Left hindlimb (tissue), 1 donor: Measurements from ENCODE around the gene CACNA1B.
"Not testable (repeated sequence)": the region's sequence is repeated elsewhere in the genome, so short reads cannot be mapped to it uniquely, and the experiment has no call there.

Source experiments
- DNase-seq: peaks from one replicate; pipeline ENCODE4 v3.0.0-alpha.2; 2018

Gene CACNA1B

DNA sequence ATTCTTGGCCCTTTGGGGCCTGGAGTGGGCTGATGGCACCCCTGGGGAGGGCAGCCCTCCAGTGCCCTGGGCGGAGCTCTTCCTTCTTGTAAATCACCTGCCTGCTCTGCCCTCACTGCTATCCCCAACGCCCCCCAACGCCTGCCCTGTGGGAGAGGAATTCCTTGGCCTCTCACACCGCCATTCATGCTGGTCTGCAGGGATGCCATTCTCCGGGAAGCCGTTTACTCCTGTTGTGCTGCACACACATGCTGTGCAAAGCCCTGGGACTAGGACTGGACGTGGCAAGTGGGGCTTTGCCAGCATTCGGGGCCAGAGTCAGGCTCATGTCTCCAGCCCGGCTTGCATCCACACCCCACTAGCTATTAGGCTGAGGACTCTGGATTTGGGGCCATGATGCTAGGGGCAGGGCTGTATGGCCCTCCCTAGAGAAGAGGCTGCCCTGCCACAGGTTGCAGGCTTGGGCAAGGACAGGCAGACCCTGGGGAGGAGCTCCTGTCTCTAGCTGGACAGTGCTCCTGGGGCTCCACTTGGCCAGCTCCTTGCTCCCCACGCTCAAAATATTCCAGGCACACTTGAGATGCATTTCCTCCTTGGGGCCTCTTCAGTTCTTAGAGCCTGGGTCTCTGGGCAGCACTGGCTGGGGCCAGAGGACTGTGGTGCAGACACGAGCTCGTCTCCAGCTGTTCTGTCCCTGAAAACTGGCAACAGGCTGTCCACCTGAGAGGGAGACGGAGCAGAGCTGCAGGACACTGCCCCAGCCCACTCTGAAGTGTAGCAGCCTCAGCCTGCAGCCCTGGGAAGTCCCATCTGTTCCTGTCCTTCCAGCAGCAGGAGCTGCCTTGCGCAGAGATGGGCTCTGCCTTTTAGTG is 226.9 kb downstream of the CACNA1B start:
- no peak for DNase-seq

DNA sequence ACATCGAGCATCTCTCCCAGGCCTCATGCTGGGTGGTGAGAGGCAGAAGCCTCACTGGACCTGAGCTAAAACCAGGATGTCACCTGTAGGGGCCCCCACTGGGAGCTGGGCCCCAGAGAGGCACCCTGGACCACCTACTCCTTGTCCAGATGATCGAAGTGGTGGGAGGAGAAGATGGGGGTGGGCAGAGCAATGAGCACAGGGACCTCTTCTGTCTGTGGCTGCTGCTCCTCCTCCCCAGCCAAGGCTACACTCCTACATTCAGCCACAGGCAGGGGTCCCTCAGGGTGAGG is 227.5 kb downstream of the CACNA1B start:
- no peak for DNase-seq

DNA sequence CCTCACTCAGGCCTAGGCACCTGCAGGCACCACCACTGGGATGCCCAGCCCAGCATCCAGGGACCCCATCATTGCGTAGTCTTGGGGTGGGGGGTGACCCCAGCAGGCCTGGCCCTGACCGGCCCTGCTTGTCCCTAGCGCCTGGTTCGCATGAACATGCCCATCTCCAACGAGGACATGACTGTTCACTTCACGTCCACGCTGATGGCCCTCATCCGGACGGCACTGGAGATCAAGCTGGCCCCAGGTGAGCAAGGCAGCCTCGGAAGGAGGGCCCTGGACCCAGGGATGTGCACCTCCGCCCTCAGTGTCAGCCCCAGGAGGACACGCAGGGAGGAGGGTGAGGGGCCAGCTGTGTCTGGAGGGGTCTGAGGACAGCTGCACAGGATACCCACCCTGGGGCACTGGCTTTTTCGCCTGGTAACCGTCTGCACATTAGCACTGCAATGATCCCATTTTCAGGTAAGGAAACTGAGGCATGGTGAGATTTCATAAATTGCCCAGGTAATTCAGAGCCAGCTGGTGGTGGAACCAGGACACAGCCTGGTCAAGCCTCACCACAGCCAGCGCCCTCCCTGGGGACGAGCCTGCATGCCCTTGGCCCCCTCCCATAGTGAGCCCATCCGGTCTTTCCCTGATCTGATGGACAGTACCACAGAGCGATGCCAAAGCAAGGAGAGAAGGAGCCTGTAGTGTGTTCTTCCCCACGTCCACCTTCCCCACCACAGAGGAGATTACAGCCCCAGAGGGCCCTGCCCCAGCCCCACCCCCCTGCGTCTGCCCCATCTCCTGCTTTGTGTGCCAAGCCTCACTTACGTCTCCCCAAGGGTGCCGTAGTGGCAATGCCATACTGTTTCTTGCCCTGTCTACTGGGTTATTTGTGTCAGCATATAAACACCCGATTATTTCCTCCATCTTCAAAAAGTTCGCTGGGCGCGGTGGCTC is 228.3 kb downstream of the CACNA1B start:
- no peak for DNase-seq

DNA sequence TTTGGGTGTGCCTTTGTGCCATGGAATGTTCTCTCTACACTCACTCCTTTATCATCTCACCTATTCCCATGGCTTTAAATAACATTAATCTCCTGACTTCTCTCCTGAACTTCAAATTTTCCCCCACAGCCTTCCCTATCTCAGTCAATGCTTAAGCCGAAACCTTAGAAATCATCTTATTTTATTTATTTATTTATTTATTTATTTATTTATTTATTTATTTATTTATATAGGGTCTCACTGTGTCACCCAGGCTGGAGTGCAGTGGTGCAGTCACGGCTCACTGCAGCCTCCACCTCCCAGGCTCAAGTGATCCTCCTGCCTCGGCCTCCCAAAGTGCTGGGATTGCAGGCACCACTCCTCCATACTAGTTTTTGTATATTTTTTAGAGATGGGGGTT is 229.5 kb downstream of the CACNA1B start:
- not testable (repeated sequence) for DNase-seq

DNA sequence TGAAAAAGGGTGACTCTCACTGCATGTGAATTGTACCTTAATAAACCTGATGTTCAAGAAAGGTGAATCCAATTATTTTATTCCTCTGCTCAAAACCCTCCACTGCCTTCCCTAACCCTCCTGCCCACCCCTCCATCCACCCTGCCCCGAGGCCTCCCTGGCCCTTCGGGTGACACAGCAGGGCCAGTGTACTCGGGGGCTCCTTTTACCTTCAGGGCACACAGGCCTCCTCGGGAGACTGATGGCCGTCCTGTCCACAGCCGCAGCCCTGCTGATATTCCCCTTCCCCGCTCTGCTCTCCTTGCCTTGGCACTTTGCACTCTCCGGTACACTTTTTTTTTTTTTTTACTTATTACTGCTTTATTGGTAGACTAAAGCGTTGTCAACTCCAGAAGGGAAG is 234.0 kb downstream of the CACNA1B start:
- DNase-seq, result no peak

DNA sequence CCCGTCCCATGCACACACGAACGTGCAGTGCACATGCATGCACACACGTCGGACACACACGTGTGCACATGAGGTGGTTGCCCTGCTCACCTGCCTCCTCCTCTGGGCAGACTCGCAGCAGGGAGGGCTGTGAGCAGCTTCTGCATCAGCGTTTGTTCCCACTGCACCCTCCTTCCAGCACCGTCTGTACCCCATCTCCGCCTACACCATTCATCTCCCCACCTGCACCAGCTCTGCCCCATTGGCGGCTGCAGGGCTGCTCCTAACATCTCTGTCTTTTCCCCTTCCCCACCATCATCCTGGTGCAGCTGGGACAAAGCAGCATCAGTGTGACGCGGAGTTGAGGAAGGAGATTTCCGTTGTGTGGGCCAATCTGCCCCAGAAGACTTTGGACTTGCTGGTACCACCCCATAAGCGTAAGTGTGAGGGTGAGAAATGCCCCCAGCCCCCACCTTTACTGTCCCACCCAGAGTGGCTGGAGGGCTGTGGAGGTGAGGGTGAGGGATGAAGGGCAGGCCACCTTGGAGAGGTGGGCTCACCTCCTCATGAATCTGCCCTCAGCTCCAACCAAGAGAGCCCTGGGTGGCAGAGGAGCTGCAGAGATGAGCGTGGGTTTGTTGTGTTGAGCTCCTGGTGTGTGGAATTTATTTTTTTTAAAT is 234.6 kb downstream of the CACNA1B start:
- no peak for DNase-seq

DNA sequence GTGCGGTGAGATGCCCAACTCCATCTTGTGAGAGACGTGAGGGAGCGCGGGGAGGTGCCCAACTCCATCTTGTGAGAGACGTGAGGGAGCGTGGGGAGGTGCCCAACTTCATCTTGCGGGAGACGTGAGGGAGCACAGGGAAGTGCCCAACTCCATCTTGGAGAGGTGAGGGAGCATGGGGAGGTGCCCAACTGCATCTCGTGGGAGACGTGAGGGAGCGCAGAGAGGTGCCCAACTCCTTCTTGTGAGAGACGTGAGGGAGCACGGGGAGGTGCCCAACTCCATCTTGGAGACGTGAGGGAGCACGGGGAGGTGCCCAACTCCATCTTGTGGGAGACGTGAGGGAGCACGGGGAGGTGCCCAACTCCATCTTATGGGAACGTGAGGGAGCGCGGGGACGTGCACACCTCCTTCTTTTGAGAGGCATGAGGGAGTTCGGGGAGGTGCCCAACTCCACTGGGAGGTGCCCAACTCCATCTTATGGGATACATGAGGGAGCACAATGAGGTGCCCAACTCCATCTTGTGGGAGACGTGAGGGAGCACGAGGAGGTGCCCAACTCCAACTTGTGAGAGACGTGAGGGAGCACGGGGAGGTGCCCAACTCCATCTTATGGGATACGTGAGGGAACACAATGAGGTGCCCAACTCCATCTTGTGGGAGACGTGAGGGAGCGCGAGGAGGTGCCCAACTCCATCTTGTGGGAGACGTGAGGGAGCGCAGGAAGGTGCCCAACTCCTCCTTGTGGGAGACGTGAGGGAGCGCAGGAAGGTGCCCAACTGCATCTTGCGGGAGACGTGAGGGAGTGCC is 235.4 kb downstream of the CACNA1B start:
- no peak for DNase-seq

DNA sequence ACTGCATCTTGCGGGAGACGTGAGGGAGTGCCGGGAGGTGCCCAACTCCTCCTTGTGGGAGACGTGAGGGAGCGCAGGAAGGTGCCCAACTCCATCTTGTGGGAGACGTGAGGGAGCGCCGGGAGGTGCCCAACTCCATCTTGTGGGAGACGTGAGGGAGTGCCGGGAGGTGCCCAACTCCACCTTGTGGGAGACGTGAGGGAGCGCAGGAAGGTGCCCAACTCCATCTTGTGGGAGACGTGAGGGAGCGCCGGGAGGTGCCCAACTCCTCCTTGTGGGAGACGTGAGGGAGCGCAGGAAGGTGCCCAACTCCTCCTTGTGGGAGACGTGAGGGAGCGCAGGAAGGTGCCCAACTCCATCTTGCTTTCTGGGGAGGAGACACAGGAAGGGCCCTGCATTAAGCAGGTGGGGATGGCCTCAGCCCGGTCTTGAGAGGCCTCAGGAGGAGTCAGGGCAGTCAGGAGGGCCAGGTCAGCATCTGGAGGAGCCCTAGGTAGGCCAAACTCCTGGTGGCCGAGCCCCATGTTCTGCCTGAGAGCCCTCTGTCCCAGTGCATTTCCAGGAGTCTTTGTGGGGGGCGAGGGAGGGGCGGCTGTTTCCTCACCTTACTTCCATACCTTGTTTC is 236.2 kb downstream of the CACNA1B start:
- not testable (repeated sequence) for DNase-seq

DNA sequence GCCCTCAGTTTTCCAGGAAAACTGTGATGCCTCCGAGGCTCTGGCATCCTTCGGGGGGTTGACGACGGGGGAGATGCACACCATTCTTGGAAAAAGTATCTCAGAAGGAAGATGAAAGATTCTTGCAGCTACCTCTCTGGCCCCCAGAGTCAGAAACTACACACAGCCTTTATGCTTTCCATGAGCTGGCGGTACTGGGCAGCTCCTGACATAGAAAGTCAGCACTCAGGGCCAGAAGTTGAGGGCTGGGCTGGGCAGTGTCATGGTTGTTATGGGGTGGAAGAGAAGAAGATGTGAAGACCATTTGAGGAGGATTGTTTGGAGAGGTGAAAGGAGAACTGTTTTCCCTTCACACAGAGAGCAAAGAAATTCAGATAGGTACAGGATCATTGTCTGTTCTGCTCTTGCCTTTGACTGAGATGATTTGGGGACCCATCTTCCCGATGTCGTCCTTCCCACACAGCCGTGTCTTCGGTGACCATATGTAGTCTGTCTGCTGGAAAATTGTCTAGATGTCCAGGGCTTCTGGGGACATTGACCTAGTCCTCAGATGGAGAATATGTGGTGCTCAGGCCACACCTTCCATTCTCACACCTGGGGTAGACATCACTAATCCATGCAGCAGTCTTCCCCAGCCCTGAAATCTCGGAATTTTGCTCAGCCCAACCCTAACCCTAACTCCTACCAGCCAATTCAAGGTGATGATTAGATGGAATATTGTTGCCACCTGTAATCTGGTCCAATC is 237.1 kb downstream of the CACNA1B start:
- no peak for DNase-seq

DNA sequence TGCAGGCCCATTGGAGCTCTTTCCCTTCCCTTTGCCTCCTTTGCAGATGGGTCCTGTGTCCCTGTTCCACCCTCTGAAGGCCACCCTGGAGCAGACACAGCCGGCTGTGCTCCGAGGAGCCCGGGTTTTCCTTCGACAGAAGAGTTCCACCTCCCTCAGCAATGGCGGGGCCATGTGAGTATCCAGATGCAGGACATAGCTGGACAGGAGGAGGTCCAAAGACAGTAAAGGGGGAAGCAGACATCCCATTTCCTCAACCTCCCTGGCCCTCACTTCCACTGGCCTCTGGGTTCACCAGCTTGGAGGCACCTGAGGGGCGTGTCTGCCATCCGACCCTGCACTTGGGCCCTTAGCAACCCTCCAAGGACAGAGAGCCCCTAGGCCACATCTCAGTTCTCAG is 237.9 kb downstream of the CACNA1B start:
- DNase-seq, result no peak

DNA sequence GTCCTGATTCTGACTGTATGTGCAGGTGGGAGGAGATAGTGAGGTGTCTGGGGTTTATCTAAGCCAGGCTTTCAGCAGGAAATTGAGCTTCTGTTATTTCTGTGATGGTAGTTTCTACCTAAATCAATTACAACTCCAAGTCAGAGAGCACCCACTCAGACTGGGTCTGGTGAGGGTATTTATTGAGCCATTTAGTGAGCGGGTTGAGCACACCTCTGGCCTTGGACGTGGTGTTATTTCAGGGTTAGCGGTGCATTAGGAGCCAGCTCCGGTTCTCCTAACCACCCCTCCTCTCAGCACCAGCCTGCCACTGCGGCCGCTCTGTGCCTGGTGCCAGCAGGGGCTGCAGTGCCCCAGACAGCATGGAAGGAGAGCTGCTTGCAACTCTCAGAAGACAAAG is 238.9 kb downstream of the CACNA1B start:
- DNase-seq, result no peak

DNA sequence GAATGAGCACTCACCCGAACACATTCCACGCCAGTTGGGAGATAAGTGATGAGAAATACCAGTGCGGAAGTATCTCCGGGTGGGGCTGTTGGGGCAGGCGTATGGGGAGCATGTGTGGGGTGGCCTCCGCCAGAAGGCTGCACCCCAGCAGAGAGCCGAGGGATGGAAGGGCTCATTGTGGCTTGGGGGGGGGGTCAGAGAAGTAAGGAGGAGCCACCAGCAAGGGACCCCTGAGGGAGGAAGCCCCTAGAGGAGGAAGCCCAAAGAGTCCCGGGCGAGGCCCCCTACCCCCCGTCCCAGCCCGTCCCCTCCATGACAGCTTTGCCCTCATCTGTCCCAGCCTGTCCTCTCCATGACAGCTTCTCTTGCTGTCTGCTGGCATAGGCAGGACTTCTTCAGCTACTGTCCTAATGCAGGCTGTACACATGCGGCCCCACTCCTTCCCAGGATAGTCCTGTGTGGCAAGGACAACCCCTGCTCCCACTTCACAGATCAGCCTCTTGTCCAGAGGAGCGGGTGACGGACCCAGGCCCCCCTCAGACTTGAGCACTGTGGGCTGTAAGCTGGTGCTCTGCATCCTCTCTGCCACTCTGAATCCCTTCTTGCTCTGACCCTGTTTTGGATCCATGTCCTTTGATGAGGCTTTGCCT is 239.6 kb downstream of the CACNA1B start:
- DNase-seq, result no peak

DNA sequence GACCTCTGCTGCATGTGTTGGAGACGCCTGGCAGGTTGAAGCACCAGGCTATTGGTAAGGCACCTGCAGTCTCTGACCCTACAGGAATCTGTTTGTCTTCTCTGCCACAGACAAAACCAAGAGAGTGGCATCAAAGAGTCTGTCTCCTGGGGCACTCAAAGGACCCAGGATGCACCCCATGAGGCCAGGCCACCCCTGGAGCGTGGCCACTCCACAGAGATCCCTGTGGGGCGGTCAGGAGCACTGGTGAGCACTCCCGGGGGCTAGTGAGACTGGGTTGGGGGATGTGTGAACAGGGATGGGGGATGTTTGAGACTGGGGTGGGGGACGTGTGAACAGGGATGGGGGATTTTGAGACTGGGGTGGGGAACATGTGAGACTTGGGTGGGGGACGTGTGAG is 240.3 kb downstream of the CACNA1B start:
- no peak for DNase-seq

DNA sequence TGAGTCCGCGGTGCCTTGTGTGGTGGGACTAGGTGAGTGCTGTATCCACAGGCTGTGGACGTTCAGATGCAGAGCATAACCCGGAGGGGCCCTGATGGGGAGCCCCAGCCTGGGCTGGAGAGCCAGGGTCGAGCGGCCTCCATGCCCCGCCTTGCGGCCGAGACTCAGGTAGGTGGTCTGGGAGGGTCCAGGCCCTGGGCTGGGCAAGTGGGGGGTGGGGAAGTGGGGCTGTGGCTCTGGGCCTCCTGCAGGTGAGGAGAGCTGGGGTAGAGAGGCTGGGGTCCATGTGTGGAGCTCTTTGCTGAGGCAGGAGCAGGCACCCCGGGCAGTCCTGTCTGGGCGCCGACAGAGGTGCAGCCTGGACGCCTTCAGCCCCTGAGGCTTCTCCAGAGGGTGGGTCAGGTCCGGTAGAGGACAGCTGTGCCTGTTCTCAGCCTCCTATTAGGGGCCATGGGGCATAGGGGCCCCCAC is 241.1 kb downstream of the CACNA1B start:
- no peak for DNase-seq

DNA sequence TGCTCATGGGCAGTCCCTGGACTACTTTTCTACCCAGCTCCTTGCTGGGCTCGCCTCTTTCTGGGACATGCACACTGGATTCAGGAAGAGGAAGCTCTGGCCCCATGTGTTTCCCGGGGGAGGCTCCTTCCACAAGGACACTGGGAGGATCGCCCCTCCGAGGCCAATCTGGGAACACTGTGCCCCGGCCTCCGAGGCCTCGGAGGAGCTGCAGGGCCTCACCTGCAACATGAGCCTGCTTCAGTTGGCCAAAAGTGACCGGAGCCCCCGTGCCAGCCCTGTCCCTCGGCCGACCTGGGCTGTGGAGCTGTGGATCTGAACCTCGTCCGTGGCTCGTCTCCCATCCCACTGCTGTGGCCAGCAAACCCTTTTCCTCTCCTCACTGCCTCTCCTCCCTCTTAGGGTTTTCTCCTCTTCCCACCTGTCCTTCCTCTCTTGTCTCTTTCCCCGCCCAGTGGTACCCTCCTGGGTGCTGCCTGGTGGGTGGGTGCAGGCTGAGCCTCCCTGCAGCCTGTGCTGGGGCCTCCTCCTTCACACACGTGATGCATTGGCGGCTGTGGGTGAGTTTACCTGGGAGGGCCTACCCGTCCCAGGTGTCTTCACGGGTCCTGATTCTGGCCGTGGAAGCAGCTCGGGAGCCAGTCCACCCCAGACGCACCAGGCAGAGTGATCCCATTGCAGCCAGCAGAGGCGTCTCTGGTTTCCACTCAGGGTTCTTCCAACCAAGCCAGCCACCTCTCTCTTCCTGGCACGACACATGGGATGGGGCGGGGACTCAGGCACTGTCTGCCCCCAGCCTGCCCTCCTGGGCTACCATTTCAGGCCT is 241.8 kb downstream of the CACNA1B start:
- no peak for DNase-seq

DNA sequence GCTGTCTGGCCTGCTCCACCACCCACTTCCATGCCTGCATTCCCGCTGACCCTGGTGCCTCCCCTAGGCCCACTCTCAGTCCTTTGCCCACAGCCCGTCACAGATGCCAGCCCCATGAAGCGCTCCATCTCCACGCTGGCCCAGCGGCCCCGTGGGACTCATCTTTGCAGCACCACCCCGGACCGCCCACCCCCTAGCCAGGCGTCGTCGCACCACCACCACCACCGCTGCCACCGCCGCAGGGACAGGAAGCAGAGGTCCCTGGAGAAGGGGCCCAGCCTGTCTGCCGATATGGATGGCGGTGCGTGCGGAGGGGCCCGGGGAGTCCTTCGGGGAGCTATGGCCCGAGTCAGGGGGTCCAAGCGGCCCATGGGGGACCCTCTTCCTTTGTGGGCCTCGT is 242.5 kb downstream of the CACNA1B start:
- no peak for DNase-seq

DNA sequence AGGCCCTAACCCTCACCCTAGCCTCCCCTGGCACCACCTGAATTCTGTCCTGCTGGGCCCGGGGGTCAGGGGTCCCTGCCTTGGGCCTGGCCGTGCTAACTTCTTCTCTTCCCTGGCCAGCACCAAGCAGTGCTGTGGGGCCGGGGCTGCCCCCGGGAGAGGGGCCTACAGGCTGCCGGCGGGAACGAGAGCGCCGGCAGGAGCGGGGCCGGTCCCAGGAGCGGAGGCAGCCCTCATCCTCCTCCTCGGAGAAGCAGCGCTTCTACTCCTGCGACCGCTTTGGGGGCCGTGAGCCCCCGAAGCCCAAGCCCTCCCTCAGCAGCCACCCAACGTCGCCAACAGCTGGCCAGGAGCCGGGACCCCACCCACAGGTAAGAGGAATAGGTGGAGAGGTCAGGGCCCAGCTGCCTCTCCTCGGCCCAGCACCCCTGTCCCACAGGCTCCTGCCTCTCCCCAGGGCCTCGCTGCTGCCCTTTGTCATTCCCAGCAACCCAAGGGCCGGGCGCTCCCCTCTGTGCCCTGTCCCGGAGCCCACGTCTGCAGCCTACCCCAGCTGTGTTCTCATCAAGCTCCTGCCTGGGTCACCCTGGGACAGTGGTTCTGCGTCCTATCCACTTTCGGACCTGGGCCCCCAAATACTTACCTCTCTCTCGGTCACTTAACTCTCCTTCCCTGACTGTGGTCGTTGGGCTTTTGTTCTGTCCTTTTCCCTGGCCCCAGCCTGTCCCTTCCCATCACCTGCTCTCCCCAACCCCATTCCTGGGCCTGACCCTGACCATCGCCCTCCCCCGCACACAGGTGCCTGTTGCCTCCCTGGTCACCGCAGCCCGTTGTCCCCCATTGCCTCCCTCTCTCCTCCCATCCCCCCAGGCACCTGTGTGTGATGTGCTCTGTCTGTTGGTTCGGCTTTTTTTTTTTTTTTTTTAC is 243.2 kb downstream of the CACNA1B start:
- no peak for DNase-seq

DNA sequence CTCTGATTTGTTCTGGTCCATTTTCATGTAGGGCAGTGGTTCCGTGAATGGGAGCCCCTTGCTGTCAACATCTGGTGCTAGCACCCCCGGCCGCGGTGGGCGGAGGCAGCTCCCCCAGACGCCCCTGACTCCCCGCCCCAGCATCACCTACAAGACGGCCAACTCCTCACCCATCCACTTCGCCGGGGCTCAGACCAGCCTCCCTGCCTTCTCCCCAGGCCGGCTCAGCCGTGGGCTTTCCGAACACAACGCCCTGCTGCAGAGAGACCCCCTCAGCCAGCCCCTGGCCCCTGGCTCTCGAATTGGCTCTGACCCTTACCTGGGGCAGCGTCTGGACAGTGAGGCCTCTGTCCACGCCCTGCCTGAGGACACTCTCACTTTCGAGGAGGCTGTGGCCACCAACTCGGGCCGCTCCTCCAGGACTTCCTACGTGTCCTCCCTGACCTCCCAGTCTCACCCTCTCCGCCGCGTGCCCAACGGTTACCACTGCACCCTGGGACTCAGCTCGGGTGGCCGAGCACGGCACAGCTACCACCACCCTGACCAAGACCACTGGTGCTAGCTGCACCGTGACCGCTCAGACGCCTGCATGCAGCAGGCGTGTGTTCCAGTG is 244.0 kb downstream of the CACNA1B start:
- DNase-seq, result no peak
